Transverse colon (tissue), 4 donors: ENCODE data around the gene PRPSAP1. TPM values are rescaled to one million over a fixed set of nuclear protein-coding genes. Genes with fewer than 3 reads are reported as not detected.

Experiments
- DNase-seq: peaks from one replicate; pipeline ENCODE4 v3.0.0-alpha.2; 2019
- H3K27ac ChIP-seq, 4 donors: fragments of 200-600 bp; sonication (generic); 2 replicates each; pipeline ENCODE4 v1.5.1; 2016 to 2018; ENCODE audit warnings: inconsistent platforms in 4 of 4
- H3K27me3 ChIP-seq: fragments of 200-600 bp; sonication (generic); 2 replicates; pipeline ENCODE4 v1.5.1; 2017; ENCODE audit warnings: inconsistent platforms
- H3K36me3 ChIP-seq, 4 donors: fragments of 200-600 bp; sonication (generic); 2 replicates each; pipeline ENCODE4 v1.5.1; 2017 to 2019; ENCODE audit warnings: inconsistent platforms in 4 of 4
- H3K4me1 ChIP-seq, 4 donors: fragments of 200-600 bp; sonication (generic); 2 replicates each; pipeline ENCODE4 v1.5.1; 2017 to 2020; ENCODE audit warnings: inconsistent platforms in 4 of 4
- H3K4me3 ChIP-seq, 4 donors: fragments of 200-600 bp; sonication (generic); 1 replicate in 1 of 4; 2 replicates in 3 of 4; pipeline versions ENCODE4 v1.5.1 to v1.6.1; 2017 to 2019; ENCODE audit warnings: inconsistent platforms in 4 of 4
- H3K9me3 ChIP-seq, 2 donors: fragments of 200-600 bp; sonication (generic); 2 replicates each; pipeline ENCODE4 v1.5.1; 2017 to 2019; ENCODE audit warnings: inconsistent platforms in 2 of 2
- EP300 ChIP-seq: sonication (generic); formaldehyde crosslinking; IDR thresholded peaks from one replicate; pipeline ENCODE4 v1.6.1; 2017; ENCODE audit warnings: antibody characterized with exemption, low read depth
- POLR2A ChIP-seq: fragments of 450-650 bp; IDR thresholded peaks from one replicate; pipeline ENCODE4 v1.6.1; 2016; ENCODE audit warnings: antibody characterized with exemption, mild to moderate bottlenecking, moderate library complexity
- POLR2AphosphoS5 ChIP-seq, 3 donors: sonication (generic); formaldehyde crosslinking; IDR thresholded peaks; one replicate each; pipeline ENCODE4 v1.6.1; 2016; ENCODE audit warnings: antibody characterized with exemption in 3 of 3
- WGBS, 2 donors: methylation state at CpG; one replicate each; pipeline ENCODE4 v1.1.5; 2018; ENCODE audit warnings: low coverage in 1 of 2; 5-methylcytosine and 5-hydroxymethylcytosine counted together
- in situ Hi-C, 4 donors: fragments of 200-750 bp; cut with MboI; loops; one replicate each; pipeline versions ENCODE4 v1.15.0 to v1.15.1; 2017; ENCODE audit warnings: low sequenced_read_pairs in 3 of 4, low pct_ligation_motif_present in 1 of 4, low pct_unique_long_range_greater_than_20kb in 1 of 4
- intact Hi-C: fragments of 100-400 bp; cut with DNase I; formaldehyde crosslinking; loops from one replicate; pipeline ENCODE4 v1.15.1; 2023; ENCODE audit warnings: low total_unique reads
- total RNA-seq, 4 donors: library from RNA; depleted of rRNA; stranded (reverse); fragments of >200 nt; gene quantifications; one replicate each; pipeline ENCODE4 v1.1.0, GENCODE V29; 2016
- TF ChIP-seq, protein P1 (sequence below), 5 experiments: fragments of 200-600 bp in 3 of 5; fragments of 450-650 bp in 2 of 5; sonication (generic) in 3 of 5; IDR thresholded peaks; 1 replicate in 2 of 5; 2 replicates in 3 of 5; pipeline ENCODE4 v1.5.1; 2016 to 2017; ENCODE audit warnings: antibody characterized with exemption in 5 of 5, inconsistent platforms in 3 of 5, mild to moderate bottlenecking in 2 of 5, moderate library complexity in 1 of 5

PRPSAP1 gene
- total RNA-seq, 4 donors from 2014 or later: 50.1 to 147 (median 96.7) TPM

DNA sequence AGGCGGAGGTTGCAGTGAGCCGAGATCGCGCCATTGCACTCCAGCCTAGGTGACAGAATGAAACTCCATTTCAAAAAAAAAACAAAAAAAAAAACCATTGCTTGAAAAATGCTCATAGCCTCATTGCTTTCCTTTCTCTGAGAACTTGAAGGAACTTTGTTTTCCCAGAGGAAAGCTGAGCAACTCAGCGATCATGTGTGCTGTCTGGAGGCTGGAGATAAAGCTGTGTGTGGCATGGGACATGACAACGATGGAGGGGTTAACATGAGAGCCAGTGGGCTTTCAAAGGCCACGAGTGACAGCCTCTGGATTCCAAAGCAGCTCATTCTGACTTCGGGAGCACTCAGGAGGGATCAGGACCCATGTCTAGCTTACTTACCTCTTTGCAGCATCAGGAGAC is 24.1 kb downstream of the PRPSAP1 start:
- in situ Hi-C loops: no loop called here
- Histone ChIP-seq H3K4me1 (peaks cover 0 to 13% (median 6%) of the 10 kb centered on the region in 4 donors), H3K27ac (no peak overlapping the region), H3K9me3 (no peaks in the 10 kb centered on the region), H3K4me3 (no peak overlapping the region), H3K27me3 (no peaks in the 10 kb centered on the region), H3K36me3 (peaks cover 0 to 33% (median 7%) of the 10 kb centered on the region in 4 donors)
- 83 to 92% methylated on average over 6 to 8 of the region's 8 CpGs for WGBS, 2 donors
- intact Hi-C loops: no loop called here
- TF ChIP-seq POLR2A (no peak), POLR2AphosphoS5 (IDR thresholded peaks at IDR 0.05) (no peak), EP300 (no peak)
- TF ChIP-seq, protein P1, sequence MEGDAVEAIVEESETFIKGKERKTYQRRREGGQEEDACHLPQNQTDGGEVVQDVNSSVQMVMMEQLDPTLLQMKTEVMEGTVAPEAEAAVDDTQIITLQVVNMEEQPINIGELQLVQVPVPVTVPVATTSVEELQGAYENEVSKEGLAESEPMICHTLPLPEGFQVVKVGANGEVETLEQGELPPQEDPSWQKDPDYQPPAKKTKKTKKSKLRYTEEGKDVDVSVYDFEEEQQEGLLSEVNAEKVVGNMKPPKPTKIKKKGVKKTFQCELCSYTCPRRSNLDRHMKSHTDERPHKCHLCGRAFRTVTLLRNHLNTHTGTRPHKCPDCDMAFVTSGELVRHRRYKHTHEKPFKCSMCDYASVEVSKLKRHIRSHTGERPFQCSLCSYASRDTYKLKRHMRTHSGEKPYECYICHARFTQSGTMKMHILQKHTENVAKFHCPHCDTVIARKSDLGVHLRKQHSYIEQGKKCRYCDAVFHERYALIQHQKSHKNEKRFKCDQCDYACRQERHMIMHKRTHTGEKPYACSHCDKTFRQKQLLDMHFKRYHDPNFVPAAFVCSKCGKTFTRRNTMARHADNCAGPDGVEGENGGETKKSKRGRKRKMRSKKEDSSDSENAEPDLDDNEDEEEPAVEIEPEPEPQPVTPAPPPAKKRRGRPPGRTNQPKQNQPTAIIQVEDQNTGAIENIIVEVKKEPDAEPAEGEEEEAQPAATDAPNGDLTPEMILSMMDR (IDR thresholded peaks at IDR 0.05): no peak
- no peak for DNase-seq

DNA sequence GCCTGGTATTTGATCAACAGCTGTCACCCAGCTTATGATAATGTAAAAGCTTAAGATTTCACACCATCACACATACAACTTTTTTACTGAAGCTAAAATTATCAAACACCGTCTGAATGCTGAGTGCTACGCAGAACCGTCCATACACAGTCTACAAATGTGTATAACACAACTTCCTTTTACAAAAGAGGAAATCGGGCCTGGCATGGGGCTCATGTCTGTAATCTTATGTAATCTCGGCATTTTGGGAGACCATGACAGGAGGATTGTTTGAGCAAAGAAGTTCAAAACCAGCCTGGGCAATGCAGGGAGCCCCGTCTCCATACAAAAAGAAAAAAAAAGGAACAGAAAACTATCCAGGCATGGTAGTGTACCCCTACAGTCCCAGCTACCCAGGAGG is 26.0 kb downstream of the PRPSAP1 start:
- no peaks in the 10 kb centered on the region for H3K27me3 ChIP-seq
- TF ChIP-seq POLR2AphosphoS5 (IDR thresholded peaks at IDR 0.05): no peak
- TF ChIP-seq, protein P1 (IDR thresholded peaks at IDR 0.05): no peak
- TF ChIP-seq EP300: no peak
- TF ChIP-seq POLR2A: no peak
- no peaks in the 10 kb centered on the region for H3K9me3 ChIP-seq
- WGBS, 2 donors: 86 to 89% methylated on average over 6 of the region's 6 CpGs
- intact Hi-C loops: no loop called here
- in situ Hi-C loops: no loop called here
- peaks cover 0 to 13% (median 6%) of the 10 kb centered on the region in 4 donors for H3K4me1 ChIP-seq
- H3K4me3 ChIP-seq: no peak overlapping the region
- H3K27ac ChIP-seq: no peak overlapping the region
- H3K36me3 ChIP-seq: peaks cover 0 to 33% (median 9%) of the 10 kb centered on the region in 4 donors
- DNase-seq: no peak

DNA sequence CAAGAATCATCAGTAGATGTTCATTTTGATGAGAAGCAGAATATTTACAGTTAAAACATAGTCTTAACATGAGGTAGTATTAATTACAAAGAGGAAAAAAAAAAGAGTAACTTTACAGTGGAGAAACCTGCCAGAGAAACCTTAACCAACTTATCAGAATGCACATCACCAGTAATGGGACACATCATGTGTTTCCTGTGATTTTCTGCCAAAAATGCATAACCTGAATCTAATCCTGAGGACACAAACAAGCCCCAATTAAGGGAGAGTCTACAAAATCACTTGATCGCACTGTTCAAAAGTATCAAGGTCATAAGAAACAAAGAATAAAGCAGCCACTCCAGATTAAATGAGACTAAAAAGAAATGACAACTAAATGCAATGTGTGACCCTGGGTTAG is 27.4 kb downstream of the PRPSAP1 start:
- Histone ChIP-seq H3K4me1 (peaks cover 0 to 7% (median 6%) of the 10 kb centered on the region in 4 donors), H3K27ac (no peak overlapping the region), H3K4me3 (no peak overlapping the region), H3K27me3 (no peaks in the 10 kb centered on the region), H3K36me3 (peaks cover 0 to 25% (median 9%) of the 10 kb centered on the region in 4 donors), H3K9me3 (no peaks in the 10 kb centered on the region)
- 87 to 100% methylated on average over 1 of the region's 1 CpG for WGBS, 2 donors
- DNase-seq: no peak
- intact Hi-C loops (no loop called here), in situ Hi-C loops (no loop called here)
- TF ChIP-seq EP300: no peak
- TF ChIP-seq, protein P1 (IDR thresholded peaks at IDR 0.05): no peak
- TF ChIP-seq POLR2A: no peak
- no peak for TF ChIP-seq POLR2AphosphoS5 (IDR thresholded peaks at IDR 0.05)

DNA sequence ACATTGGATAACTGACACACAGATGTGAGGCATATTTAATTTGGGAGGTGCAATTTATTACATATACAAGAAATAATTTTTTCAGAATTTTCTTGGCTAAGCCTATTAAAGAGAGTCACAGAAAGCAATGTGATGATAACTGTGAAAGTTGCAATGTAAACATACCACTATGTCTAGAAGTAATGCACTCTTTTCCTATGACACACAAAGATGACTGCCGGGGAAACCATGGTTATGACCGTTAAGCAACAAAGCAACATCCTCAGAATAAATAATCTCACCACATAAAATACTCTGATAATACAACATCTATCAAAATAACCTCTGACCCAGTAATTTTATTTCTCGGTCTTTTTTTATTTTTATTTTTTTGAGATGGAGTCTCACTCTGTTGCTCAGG is 35.1 kb downstream of the PRPSAP1 start:
- H3K27ac ChIP-seq: no peak overlapping the region
- no peaks in the 10 kb centered on the region for H3K27me3 ChIP-seq
- H3K4me1 ChIP-seq: no peaks in the 10 kb centered on the region
- H3K36me3 ChIP-seq: peaks cover 0 to 4% (median 0%) of the 10 kb centered on the region in 4 donors
- no peak overlapping the region for H3K4me3 ChIP-seq
- H3K9me3 ChIP-seq: no peaks in the 10 kb centered on the region
- no peak for DNase-seq
- in situ Hi-C loops (no loop called here), intact Hi-C loops (no loop called here)
- WGBS, 2 donors: 83 to 91% methylated on average over 3 of the region's 3 CpGs
- TF ChIP-seq, protein P1 (IDR thresholded peaks at IDR 0.05): no peak
- TF ChIP-seq POLR2A (no peak), POLR2AphosphoS5 (IDR thresholded peaks at IDR 0.05) (no peak), EP300 (no peak)
